H9 (cell line): ENCODE measurements around the gene LIPA. TPM values are rescaled to one million over a fixed set of nuclear protein-coding genes. Genes with fewer than 3 reads are reported as not detected.

Experiments used
- DNase-seq: peaks from one replicate; pipeline ENCODE4 v3.0.0-alpha.2; 2017
- H2AFZ ChIP-seq: one replicate; pipeline ENCODE4 v1.6.1; 2013; ENCODE audit warnings: mild to moderate bottlenecking, low read length, control low read depth, moderate library complexity
- H2AK5ac ChIP-seq: 2 replicates; pipeline ENCODE4 v1.6.1; 2013; ENCODE audit warnings: low read length, control low read depth, mixed read lengths; ENCODE audit not compliant: insufficient read length
- H2BK120ac ChIP-seq: one replicate; pipeline ENCODE4 v1.6.1; 2013; ENCODE audit warnings: low read depth, mild to moderate bottlenecking, low read length, control low read depth, inconsistent platforms; ENCODE audit not compliant: poor library complexity, severe bottlenecking
- H2BK12ac ChIP-seq: 2 replicates; pipeline ENCODE4 v1.6.1; 2013; ENCODE audit warnings: low read length, control low read depth, mixed read lengths, low read depth; ENCODE audit not compliant: insufficient read length
- H2BK15ac ChIP-seq: 2 replicates; pipeline ENCODE4 v1.6.1; 2013; ENCODE audit warnings: low read depth, low read length, control low read depth
- H2BK20ac ChIP-seq: one replicate; pipeline ENCODE4 v1.6.1; 2013; ENCODE audit warnings: low read depth, mild to moderate bottlenecking, low read length, control low read depth, inconsistent platforms; ENCODE audit not compliant: poor library complexity, severe bottlenecking
- H2BK5ac ChIP-seq: 2 replicates; pipeline ENCODE4 v1.6.1; 2013; ENCODE audit warnings: low read length, control low read depth, mixed read lengths; ENCODE audit not compliant: insufficient read length
- H3K14ac ChIP-seq: 2 replicates; pipeline ENCODE4 v1.6.1; 2013; ENCODE audit warnings: low read length, control low read depth; ENCODE audit not compliant: insufficient read depth
- H3K18ac ChIP-seq: 2 replicates; pipeline ENCODE4 v1.6.1; 2013; ENCODE audit warnings: low read depth, mild to moderate bottlenecking, mixed read lengths, low read length, control low read depth; ENCODE audit not compliant: insufficient read length
- H3K23ac ChIP-seq: 2 replicates; pipeline ENCODE4 v1.6.1; 2013; ENCODE audit warnings: low read length, control low read depth, mixed read lengths, low read depth; ENCODE audit not compliant: insufficient read length
- H3K23me2 ChIP-seq: 2 replicates; pipeline ENCODE4 v1.6.1; 2013; ENCODE audit warnings: low read depth, mild to moderate bottlenecking, mixed read lengths, low read length, control low read depth; ENCODE audit not compliant: insufficient read length, poor library complexity, severe bottlenecking
- H3K27ac ChIP-seq: 2 replicates; pipeline ENCODE4 v1.5.1; 2013; ENCODE audit warnings: low read length, control low read depth, mixed read lengths, low read depth; ENCODE audit not compliant: insufficient read length
- H3K27me3 ChIP-seq: 2 replicates; pipeline ENCODE4 v1.6.1; 2013; ENCODE audit warnings: low read length, control low read depth, inconsistent platforms; ENCODE audit not compliant: insufficient read depth
- H3K4ac ChIP-seq: 2 replicates; pipeline ENCODE4 v1.6.1; 2013; ENCODE audit warnings: low read depth, mild to moderate bottlenecking, control low read depth, inconsistent platforms, low read length, moderate library complexity
- H3K4me1 ChIP-seq: 2 replicates; pipeline ENCODE4 v1.6.1; 2013; ENCODE audit warnings: low read length, control low read depth, inconsistent platforms; ENCODE audit not compliant: insufficient read depth
- H3K4me2 ChIP-seq: 2 replicates; pipeline ENCODE4 v1.6.1; 2013; ENCODE audit warnings: low read length, control low read depth, mixed read lengths; ENCODE audit not compliant: insufficient read length, insufficient read depth
- H3K56ac ChIP-seq: 2 replicates; pipeline ENCODE4 v1.6.1; 2013; ENCODE audit warnings: low read depth, mild to moderate bottlenecking, mixed read lengths, low read length, control low read depth; ENCODE audit not compliant: insufficient read length
- H3K79me1 ChIP-seq: 2 replicates; pipeline ENCODE4 v1.6.1; 2013; ENCODE audit warnings: low read depth, mild to moderate bottlenecking, moderate library complexity, low read length, control low read depth, inconsistent platforms; ENCODE audit not compliant: insufficient read depth, poor library complexity, severe bottlenecking
- H3K79me2 ChIP-seq: 2 replicates; pipeline ENCODE4 v1.6.1; 2013; ENCODE audit warnings: low read length, control low read depth, inconsistent platforms; ENCODE audit not compliant: insufficient read depth
- H3K9ac ChIP-seq: 2 replicates; pipeline ENCODE4 v1.6.1; 2013; ENCODE audit warnings: low read length, control low read depth, mixed read lengths; ENCODE audit not compliant: insufficient read length; ENCODE audit errors: extremely low read depth
- H3K9me3 ChIP-seq: one replicate; pipeline ENCODE4 v1.6.1; 2013; ENCODE audit warnings: low read depth, low read length, inconsistent platforms; ENCODE audit not compliant: control insufficient read depth
- H3T11ph ChIP-seq: one replicate; pipeline ENCODE4 v1.6.1; 2013; ENCODE audit warnings: mild to moderate bottlenecking, low read length, control low read depth, inconsistent platforms
- H4K20me1 ChIP-seq: one replicate; pipeline ENCODE4 v1.6.1; 2013; ENCODE audit not compliant: control insufficient read depth, insufficient read length, insufficient read depth
- H4K5ac ChIP-seq: 2 replicates; pipeline ENCODE4 v1.6.1; 2013; ENCODE audit warnings: low read depth, mild to moderate bottlenecking, mixed read lengths, low read length, control low read depth; ENCODE audit not compliant: insufficient read length
- H4K8ac ChIP-seq: replicated peaks from 2 replicates; pipeline ENCODE4 v1.6.1; 2013; ENCODE audit warnings: low read length, control low read depth, mixed read lengths, low read depth; ENCODE audit not compliant: insufficient read length
- H4K91ac ChIP-seq: 2 replicates; pipeline ENCODE4 v1.6.1; 2013; ENCODE audit warnings: low read depth, mild to moderate bottlenecking, moderate library complexity, mixed read lengths, low read length, control low read depth; ENCODE audit not compliant: insufficient read length
- H3K27ac Mint-ChIP-seq, 3 experiments: 2 replicates in 2 of 3; 3 replicates in 1 of 3; pipeline ENCODE4 v1.8.0; 2020 to 2021; ENCODE audit warnings: mixed read lengths in 3 of 3, mild to moderate bottlenecking in 1 of 3, moderate library complexity in 1 of 3
- H3K27me3 Mint-ChIP-seq: 2 replicates; pipeline ENCODE4 v1.8.0; 2021; ENCODE audit warnings: low read depth, mild to moderate bottlenecking, moderate library complexity, mixed read lengths
- H3K36me3 Mint-ChIP-seq, 3 experiments: 2 replicates in 2 of 3; 3 replicates in 1 of 3; pipeline ENCODE4 v1.8.0; 2020 to 2021; ENCODE audit warnings: low read depth in 3 of 3, mixed read lengths in 3 of 3; ENCODE audit not compliant: insufficient read depth in 1 of 3
- H3K4me1 Mint-ChIP-seq, 2 experiments: 2 replicates each; pipeline ENCODE4 v1.8.0; 2020; ENCODE audit warnings: mixed read lengths in 2 of 2
- H3K4me3 Mint-ChIP-seq, 2 experiments: 2 replicates in 1 of 2; 3 replicates in 1 of 2; pipeline ENCODE4 v1.8.0; 2020 to 2021; ENCODE audit warnings: mild to moderate bottlenecking in 2 of 2, mixed read lengths in 2 of 2, moderate library complexity in 1 of 2
- H3K9me3 Mint-ChIP-seq, 2 experiments: 2 replicates in 1 of 2; 3 replicates in 1 of 2; pipeline ENCODE4 v1.8.0; 2020; ENCODE audit warnings: mild to moderate bottlenecking in 2 of 2, mixed read lengths in 2 of 2, moderate library complexity in 1 of 2
- WGBS: extraction: QIAGEN DNeasy Blood & Tissue Kit; methylation state at CpG from one replicate; pipeline ENCODE4 v1.1.7; 2013; ENCODE audit warnings: missing lambda C conversion rate, low lambda C conversion rate, mixed read lengths; ENCODE audit not compliant: insufficient read length; ENCODE audit errors: extremely low coverage; 5-methylcytosine and 5-hydroxymethylcytosine counted together
- total RNA-seq: library from RNA; stranded (reverse); gene quantifications from 2 replicates; pipeline ENCODE4 v1.2.1, GENCODE V29; 2021
- TF ChIP-seq, protein P1 (sequence below): fragments of 200-600 bp; sonication (generic); conservative IDR thresholded peaks from 3 replicates; pipeline ENCODE4 v1.8.0; 2021; ENCODE audit warnings: antibody characterized with exemption, mild to moderate bottlenecking

The LIPA gene
- total RNA-seq, 1 experiment from 2014 or later: 20.9 TPM

DNA sequence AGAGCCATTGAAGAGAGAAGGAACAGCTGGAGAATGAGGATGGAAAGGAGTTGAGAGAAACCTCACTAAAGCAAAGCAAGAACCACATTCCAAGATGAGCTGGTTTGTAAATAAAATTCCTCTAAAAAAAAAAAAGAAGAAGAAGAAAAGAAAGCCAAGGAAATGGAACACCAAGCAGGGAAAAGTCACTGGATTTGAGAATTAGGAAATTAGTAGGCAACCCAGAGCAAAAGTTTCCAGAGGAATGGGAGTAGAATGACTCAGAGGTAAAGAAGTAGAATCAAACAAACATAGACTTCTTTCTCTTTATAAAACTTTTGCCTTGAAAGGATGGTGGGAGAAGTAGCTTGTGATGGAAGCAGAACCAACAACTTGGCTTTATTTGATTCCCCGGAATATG, 48.3 kb downstream of the LIPA start:
- H3K9me3 ChIP-seq: no peaks in the 10 kb centered on the region
- Mint-ChIP-seq H3K27me3 (no peaks in the 10 kb centered on the region; the same call in 1 of the 2 replicates), H3K27ac (no peak overlapping the region), H3K4me3 (no peak overlapping the region), H3K9me3 (no peaks in the 10 kb centered on the region), H3K36me3 (no peaks in the 10 kb centered on the region), H3K4me1 (peaks cover 18 to 21% of the 10 kb centered on the region in 2 experiments)
- WGBS: no CpG with 5 or more reads among the region's 1 CpG
- no peak overlapping the region for H3K9ac ChIP-seq
- no peak overlapping the region for H4K8ac ChIP-seq
- DNase-seq: no peak
- H3K23ac ChIP-seq: no peak overlapping the region
- H3K79me1 ChIP-seq: no peaks in the 10 kb centered on the region
- H3K79me2 ChIP-seq: no peaks in the 10 kb centered on the region
- TF ChIP-seq, protein P1, sequence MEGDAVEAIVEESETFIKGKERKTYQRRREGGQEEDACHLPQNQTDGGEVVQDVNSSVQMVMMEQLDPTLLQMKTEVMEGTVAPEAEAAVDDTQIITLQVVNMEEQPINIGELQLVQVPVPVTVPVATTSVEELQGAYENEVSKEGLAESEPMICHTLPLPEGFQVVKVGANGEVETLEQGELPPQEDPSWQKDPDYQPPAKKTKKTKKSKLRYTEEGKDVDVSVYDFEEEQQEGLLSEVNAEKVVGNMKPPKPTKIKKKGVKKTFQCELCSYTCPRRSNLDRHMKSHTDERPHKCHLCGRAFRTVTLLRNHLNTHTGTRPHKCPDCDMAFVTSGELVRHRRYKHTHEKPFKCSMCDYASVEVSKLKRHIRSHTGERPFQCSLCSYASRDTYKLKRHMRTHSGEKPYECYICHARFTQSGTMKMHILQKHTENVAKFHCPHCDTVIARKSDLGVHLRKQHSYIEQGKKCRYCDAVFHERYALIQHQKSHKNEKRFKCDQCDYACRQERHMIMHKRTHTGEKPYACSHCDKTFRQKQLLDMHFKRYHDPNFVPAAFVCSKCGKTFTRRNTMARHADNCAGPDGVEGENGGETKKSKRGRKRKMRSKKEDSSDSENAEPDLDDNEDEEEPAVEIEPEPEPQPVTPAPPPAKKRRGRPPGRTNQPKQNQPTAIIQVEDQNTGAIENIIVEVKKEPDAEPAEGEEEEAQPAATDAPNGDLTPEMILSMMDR: no peak
- H2AFZ ChIP-seq: no peak overlapping the region
- H4K20me1 ChIP-seq: no peaks in the 10 kb centered on the region
- H2BK5ac ChIP-seq: no peak overlapping the region
- H2BK20ac ChIP-seq: no peak overlapping the region
- no peaks in the 10 kb centered on the region for H3K4me1 ChIP-seq
- peaks cover 17% of the 10 kb centered on the region; the same call in 1 of the 2 replicates for H3K27me3 ChIP-seq
- peaks cover 17% of the 10 kb centered on the region for H3K23me2 ChIP-seq
- H2BK15ac ChIP-seq: no peak overlapping the region
- no peak overlapping the region for H3K56ac ChIP-seq
- no peak overlapping the region for H3K18ac ChIP-seq
- no peak overlapping the region for H2BK120ac ChIP-seq
- H2AK5ac ChIP-seq: no peak overlapping the region
- H3K14ac ChIP-seq: no peak overlapping the region
- H4K5ac ChIP-seq: no peak overlapping the region
- no peak overlapping the region for H3T11ph ChIP-seq
- no peak overlapping the region for H3K4me2 ChIP-seq
- no peak overlapping the region for H3K27ac ChIP-seq
- no peak overlapping the region for H2BK12ac ChIP-seq
- H3K4ac ChIP-seq: no peak overlapping the region
- no peak overlapping the region for H4K91ac ChIP-seq
